HepG2 (cell line): ENCODE data around the gene MRPL28.
A peak's percentile ranks its signal among the peaks of the same experiment; 100 is the strongest.

Experiments used
- MTF1 ChIP-seq: sonication (generic); formaldehyde crosslinking; IDR thresholded peaks from 2 replicates; pipeline ENCODE4 v1.5.0; 2020; ENCODE audit warnings: missing genetic modification reagents
- SAFB2 ChIP-seq: sonication (generic); formaldehyde crosslinking; IDR thresholded peaks from 2 replicates; pipeline ENCODE4 v1.5.1; 2020; ENCODE audit warnings: missing genetic modification reagents, low read depth, mild to moderate bottlenecking, borderline replicate concordance
- SKI ChIP-seq: fragments of 450-650 bp; IDR thresholded peaks from one replicate; pipeline ENCODE4 v1.6.1; 2018; ENCODE audit warnings: mild to moderate bottlenecking; ENCODE audit not compliant: partially characterized antibody
- SNAPC2 ChIP-seq: sonication (generic); formaldehyde crosslinking; IDR thresholded peaks from 2 replicates; pipeline ENCODE4 v1.8.1; 2022; ENCODE audit warnings: mild to moderate bottlenecking, missing genetic modification reagents
- ZNF703 ChIP-seq: sonication (generic); formaldehyde crosslinking; IDR thresholded peaks from 2 replicates; pipeline ENCODE4 v1.5.1; 2020; ENCODE audit warnings: missing genetic modification reagents, mild to moderate bottlenecking, moderate library complexity, borderline replicate concordance
- TF ChIP-seq, protein P1 (sequence below): conservative IDR thresholded peaks from 2 replicates; pipeline ENCODE4 v1.6.1; 2018; ENCODE audit warnings: missing genetic modification reagents
- TF ChIP-seq, protein P2 (sequence below): sonication (generic); formaldehyde crosslinking; IDR thresholded peaks from 2 replicates; pipeline ENCODE4 v1.5.0; 2020; ENCODE audit warnings: mild to moderate bottlenecking, missing genetic modification reagents, moderate library complexity
- TF ChIP-seq, protein P3 (sequence below): sonication (generic); formaldehyde crosslinking; IDR thresholded peaks from 2 replicates; pipeline ENCODE4 v1.4.0; 2020; ENCODE audit warnings: missing genetic modification reagents

DNA sequence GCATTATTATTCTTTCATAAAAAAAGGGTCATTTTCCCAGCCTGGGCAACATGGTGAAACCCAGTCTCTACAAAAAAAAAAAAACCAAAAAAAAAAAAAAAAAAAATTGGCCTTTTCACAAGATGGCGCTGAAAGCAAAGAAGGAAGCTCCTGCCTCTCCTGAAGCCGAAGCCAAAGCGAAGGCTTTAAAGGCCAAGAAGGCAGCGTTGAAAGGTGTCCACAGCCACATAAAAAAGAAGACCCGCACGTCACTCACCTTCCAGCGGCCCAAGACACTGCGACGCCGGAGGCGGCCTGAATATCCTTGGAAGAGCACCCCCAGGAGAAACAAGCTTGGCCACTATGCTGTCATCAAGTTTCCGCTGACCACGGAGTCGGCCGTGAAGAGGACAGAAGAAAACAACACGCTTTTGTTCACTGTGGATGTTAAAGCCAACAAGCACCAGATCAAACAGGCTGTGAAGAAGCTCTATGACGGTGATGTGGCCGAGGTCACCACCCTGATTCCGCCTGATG is 16.4 kb upstream of the MRPL28 start:
- no peak for TF ChIP-seq SNAPC2 (CRISPR knock-in tag)
- TF ChIP-seq, protein P1, sequence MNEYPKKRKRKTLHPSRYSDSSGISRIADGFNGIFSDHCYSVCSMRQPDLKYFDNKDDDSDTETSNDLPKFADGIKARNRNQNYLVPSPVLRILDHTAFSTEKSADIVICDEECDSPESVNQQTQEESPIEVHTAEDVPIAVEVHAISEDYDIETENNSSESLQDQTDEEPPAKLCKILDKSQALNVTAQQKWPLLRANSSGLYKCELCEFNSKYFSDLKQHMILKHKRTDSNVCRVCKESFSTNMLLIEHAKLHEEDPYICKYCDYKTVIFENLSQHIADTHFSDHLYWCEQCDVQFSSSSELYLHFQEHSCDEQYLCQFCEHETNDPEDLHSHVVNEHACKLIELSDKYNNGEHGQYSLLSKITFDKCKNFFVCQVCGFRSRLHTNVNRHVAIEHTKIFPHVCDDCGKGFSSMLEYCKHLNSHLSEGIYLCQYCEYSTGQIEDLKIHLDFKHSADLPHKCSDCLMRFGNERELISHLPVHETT (CRISPR knock-in tag): no peak
- TF ChIP-seq, protein P2, sequence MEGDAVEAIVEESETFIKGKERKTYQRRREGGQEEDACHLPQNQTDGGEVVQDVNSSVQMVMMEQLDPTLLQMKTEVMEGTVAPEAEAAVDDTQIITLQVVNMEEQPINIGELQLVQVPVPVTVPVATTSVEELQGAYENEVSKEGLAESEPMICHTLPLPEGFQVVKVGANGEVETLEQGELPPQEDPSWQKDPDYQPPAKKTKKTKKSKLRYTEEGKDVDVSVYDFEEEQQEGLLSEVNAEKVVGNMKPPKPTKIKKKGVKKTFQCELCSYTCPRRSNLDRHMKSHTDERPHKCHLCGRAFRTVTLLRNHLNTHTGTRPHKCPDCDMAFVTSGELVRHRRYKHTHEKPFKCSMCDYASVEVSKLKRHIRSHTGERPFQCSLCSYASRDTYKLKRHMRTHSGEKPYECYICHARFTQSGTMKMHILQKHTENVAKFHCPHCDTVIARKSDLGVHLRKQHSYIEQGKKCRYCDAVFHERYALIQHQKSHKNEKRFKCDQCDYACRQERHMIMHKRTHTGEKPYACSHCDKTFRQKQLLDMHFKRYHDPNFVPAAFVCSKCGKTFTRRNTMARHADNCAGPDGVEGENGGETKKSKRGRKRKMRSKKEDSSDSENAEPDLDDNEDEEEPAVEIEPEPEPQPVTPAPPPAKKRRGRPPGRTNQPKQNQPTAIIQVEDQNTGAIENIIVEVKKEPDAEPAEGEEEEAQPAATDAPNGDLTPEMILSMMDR (CRISPR knock-in tag): peak; percentile 22; the same call in 1 of the 2 replicates
- no peak for TF ChIP-seq SAFB2 (CRISPR knock-in tag)
- TF ChIP-seq ZNF703 (CRISPR knock-in tag): no peak
- TF ChIP-seq SKI: no peak
- no peak for TF ChIP-seq MTF1
- TF ChIP-seq, protein P3, sequence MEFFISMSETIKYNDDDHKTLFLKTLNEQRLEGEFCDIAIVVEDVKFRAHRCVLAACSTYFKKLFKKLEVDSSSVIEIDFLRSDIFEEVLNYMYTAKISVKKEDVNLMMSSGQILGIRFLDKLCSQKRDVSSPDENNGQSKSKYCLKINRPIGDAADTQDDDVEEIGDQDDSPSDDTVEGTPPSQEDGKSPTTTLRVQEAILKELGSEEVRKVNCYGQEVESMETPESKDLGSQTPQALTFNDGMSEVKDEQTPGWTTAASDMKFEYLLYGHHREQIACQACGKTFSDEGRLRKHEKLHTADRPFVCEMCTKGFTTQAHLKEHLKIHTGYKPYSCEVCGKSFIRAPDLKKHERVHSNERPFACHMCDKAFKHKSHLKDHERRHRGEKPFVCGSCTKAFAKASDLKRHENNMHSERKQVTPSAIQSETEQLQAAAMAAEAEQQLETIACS (CRISPR knock-in tag): no peak
